ENCODE measurements around the gene NF2. TPM values are rescaled to one million over a fixed set of nuclear protein-coding genes. Genes with fewer than 3 reads are reported as not detected.

The NF2 gene
- total RNA-seq, 1 experiment from 2014 or later = 50.9 TPM

- Histone ChIP-seq H3K4ac (ENCODE audit: low read depth, low read length) (no peak overlapping the region), H2AK5ac (ENCODE audit: insufficient read length, low read length) (no peak overlapping the region), H2AFZ (ENCODE audit: low read length) (no peak overlapping the region), H3K4me1 (ENCODE audit: insufficient read depth, low read length) (no peaks in the 10 kb centered on the region), H3K9ac (ENCODE audit: extremely low read depth, insufficient read length, low read length) (no peak overlapping the region), H3K79me1 (ENCODE audit: insufficient read depth, low read depth, low read length, poor library complexity, severe bottlenecking) (no peaks in the 10 kb centered on the region), H4K20me1 (ENCODE audit: control insufficient read depth, insufficient read depth, insufficient read length) (no peaks in the 10 kb centered on the region), H3K27me3 (ENCODE audit: insufficient read depth, low read length) (no peaks in the 10 kb centered on the region), H2BK20ac (ENCODE audit: low read depth, low read length, poor library complexity, severe bottlenecking) (no peak overlapping the region), H2BK5ac (ENCODE audit: insufficient read length, low read length) (no peak overlapping the region), H3K18ac (ENCODE audit: insufficient read length, low read depth, low read length) (no peak overlapping the region), H3K4me2 (ENCODE audit: insufficient read depth, insufficient read length, low read length) (no peak overlapping the region), H3K23ac (ENCODE audit: insufficient read length, low read depth, low read length) (no peak overlapping the region), H3K9me3 (ENCODE audit: control insufficient read depth, low read depth, low read length) (no peaks in the 10 kb centered on the region), H4K8ac (replicated peaks; ENCODE audit: insufficient read length, low read depth, low read length) (no peak overlapping the region), H2BK12ac (ENCODE audit: insufficient read length, low read depth, low read length) (no peak overlapping the region), H3K79me2 (ENCODE audit: insufficient read depth, low read length) (no peaks in the 10 kb centered on the region), H3K14ac (ENCODE audit: insufficient read depth, low read length) (no peak overlapping the region), H3K27ac (ENCODE audit: insufficient read length, low read depth, low read length) (no peak overlapping the region), H3K56ac (ENCODE audit: insufficient read length, low read depth, low read length) (no peak overlapping the region), H2BK15ac (ENCODE audit: low read depth, low read length) (no peak overlapping the region), H2BK120ac (ENCODE audit: low read depth, low read length, poor library complexity, severe bottlenecking) (no peak overlapping the region), H3K23me2 (ENCODE audit: insufficient read length, low read depth, low read length, poor library complexity, severe bottlenecking) (no peaks in the 10 kb centered on the region), H4K5ac (ENCODE audit: insufficient read length, low read depth, low read length) (no peak overlapping the region), H4K91ac (ENCODE audit: insufficient read length, low read depth, low read length) (no peak overlapping the region), H3T11ph (ENCODE audit: low read length) (no peak overlapping the region)
- H3K27ac Mint-ChIP-seq = no peak overlapping the region
- H3K27me3 Mint-ChIP-seq (ENCODE audit: low read depth) = no peaks in the 10 kb centered on the region
- no CpG with 5 or more reads among the region's 4 CpGs for WGBS (ENCODE audit: extremely low coverage, insufficient read length, low lambda C conversion rate)
- H3K4me1 Mint-ChIP-seq = peaks cover 14 to 31% of the 10 kb centered on the region in 2 experiments
- H3K36me3 Mint-ChIP-seq (ENCODE audit: insufficient read depth in 1 of 3, low read depth in 3 of 3) = peaks cover 1 to 30% (median 11%) of the 10 kb centered on the region in 3 experiments; a peak in 4 of 7 replicates
- H3K9me3 Mint-ChIP-seq = no peaks in the 10 kb centered on the region
- H3K4me3 Mint-ChIP-seq = no peak overlapping the region
- DNase-seq = no peak
- no peak for TF ChIP-seq CTCF (conservative IDR thresholded peaks at IDR 0.05)
Observed at GRCh38 chr22:29684244-29684643, 80.8 kb downstream of the NF2 start.

Measured in H9 (cell line).